CD14-positive monocyte (primary cell): ENCODE measurements around the gene RALGAPA2. TPM values are rescaled to one million over a fixed set of nuclear protein-coding genes. Genes with fewer than 3 reads are reported as not detected.

Experiments used
- DNase-seq, 3 donors: peaks; one replicate each; pipeline ENCODE4 v3.0.0-alpha.2; 2011 to 2022
- H2AFZ ChIP-seq: 2 replicates; pipeline ENCODE4 v1.6.0; 2012; ENCODE audit warnings: mild to moderate bottlenecking, low read depth, low read length, inconsistent platforms; ENCODE audit not compliant: insufficient read depth, poor library complexity, severe bottlenecking
- H3K27ac ChIP-seq, 2 donors: 1 replicate in 1 of 2; 2 replicates in 1 of 2; pipeline ENCODE4 v1.5.1; 2012 to 2013; ENCODE audit warnings: low read length in 2 of 2, control low read depth in 1 of 2, inconsistent platforms in 1 of 2, low read depth in 1 of 2, mild to moderate bottlenecking in 1 of 2
- H3K27me3 ChIP-seq, 2 donors: one replicate each; pipeline versions ENCODE4 v1.6.0 to v1.6.1; 2011 to 2013; ENCODE audit warnings: low read length in 2 of 2; ENCODE audit not compliant: control insufficient read depth in 2 of 2, insufficient read depth in 2 of 2
- H3K36me3 ChIP-seq, 2 donors: replicated peaks in 1 of 2; 1 replicate in 1 of 2; 2 replicates in 1 of 2; pipeline versions ENCODE4 v1.5.1 to v1.6.1; 2012 to 2013; ENCODE audit warnings: low read length in 2 of 2, control low read depth in 1 of 2, inconsistent platforms in 1 of 2, mild to moderate bottlenecking in 1 of 2; ENCODE audit not compliant: insufficient read depth in 2 of 2, control insufficient read depth in 1 of 2
- H3K4me1 ChIP-seq, 2 donors: 1 replicate in 1 of 2; 2 replicates in 1 of 2; pipeline versions ENCODE4 v1.5.1 to v1.6.1; 2012 to 2013; ENCODE audit warnings: low read length in 2 of 2, control low read depth in 1 of 2, inconsistent platforms in 1 of 2, mild to moderate bottlenecking in 1 of 2, moderate library complexity in 1 of 2; ENCODE audit not compliant: insufficient read depth in 2 of 2, control insufficient read depth in 1 of 2
- H3K4me2 ChIP-seq: replicated peaks from 2 replicates; pipeline ENCODE3; 2012; ENCODE audit warnings: low read length, moderate library complexity, mild to moderate bottlenecking; ENCODE audit not compliant: poor library complexity, severe bottlenecking; ENCODE audit errors: extremely low read depth
- H3K4me3 ChIP-seq, 3 experiments: fragments of 200-600 bp in 1 of 3; sonication (generic) in 1 of 3; replicated peaks in 1 of 3; 1 replicate in 2 of 3; 2 replicates in 1 of 3; pipeline ENCODE4 v1.5.1; 2011 to 2013; ENCODE audit warnings: low read length in 3 of 3, mild to moderate bottlenecking in 3 of 3, control low read depth in 2 of 3, low read depth in 2 of 3, inconsistent platforms in 1 of 3, moderate library complexity in 1 of 3
- H3K79me2 ChIP-seq: 2 replicates; pipeline ENCODE4 v1.6.0; 2012; ENCODE audit warnings: mild to moderate bottlenecking, control low read depth, inconsistent platforms, low read length, moderate library complexity; ENCODE audit not compliant: insufficient read depth
- H3K9ac ChIP-seq: 2 replicates; pipeline ENCODE4 v1.6.0; 2017; ENCODE audit warnings: low read length, mild to moderate bottlenecking; ENCODE audit not compliant: insufficient read depth, poor library complexity, severe bottlenecking
- H3K9me3 ChIP-seq, 2 donors: replicated peaks in 1 of 2; 1 replicate in 1 of 2; 2 replicates in 1 of 2; pipeline versions ENCODE4 v1.5.1 to v1.6.1; 2012 to 2013; ENCODE audit warnings: low read length in 2 of 2, control low read depth in 1 of 2; ENCODE audit not compliant: control insufficient read depth in 1 of 2, insufficient read depth in 1 of 2
- H4K20me1 ChIP-seq: 2 replicates; pipeline ENCODE4 v1.6.0; 2012; ENCODE audit warnings: mild to moderate bottlenecking, low read length, control low read depth, moderate library complexity; ENCODE audit not compliant: insufficient read depth
- H3K27ac Mint-ChIP-seq, 7 donors: one replicate each; pipeline ENCODE4 v1.8.0; 2020; ENCODE audit warnings: mild to moderate bottlenecking in 7 of 7, mixed read lengths in 7 of 7, moderate library complexity in 6 of 7, inconsistent platforms in 2 of 7
- H3K27me3 Mint-ChIP-seq, 3 donors: one replicate each; pipeline ENCODE4 v1.8.0; 2021 to 2022; ENCODE audit warnings: low read depth in 3 of 3, mild to moderate bottlenecking in 3 of 3, mixed read lengths in 3 of 3, moderate library complexity in 3 of 3, inconsistent platforms in 1 of 3
- H3K36me3 Mint-ChIP-seq, 2 donors: one replicate each; pipeline ENCODE4 v1.8.0; 2020; ENCODE audit warnings: mixed read lengths in 2 of 2, inconsistent platforms in 1 of 2, mild to moderate bottlenecking in 1 of 2
- H3K4me1 Mint-ChIP-seq: one replicate; pipeline ENCODE4 v1.8.0; 2020; ENCODE audit warnings: mild to moderate bottlenecking, mixed read lengths
- H3K4me3 Mint-ChIP-seq, 2 donors: one replicate each; pipeline ENCODE4 v1.8.0; 2020; ENCODE audit warnings: mild to moderate bottlenecking in 2 of 2, mixed read lengths in 2 of 2, moderate library complexity in 1 of 2
- H3K9me3 Mint-ChIP-seq, 7 donors: one replicate each; pipeline ENCODE4 v1.8.0; 2020 to 2022; ENCODE audit warnings: mixed read lengths in 7 of 7, mild to moderate bottlenecking in 6 of 7, moderate library complexity in 6 of 7, inconsistent platforms in 2 of 7
- WGBS: methylation state at CpG from one replicate; pipeline ENCODE4 v1.1.5; 2013; ENCODE audit warnings: missing lambda C conversion rate; ENCODE audit not compliant: insufficient coverage; 5-methylcytosine and 5-hydroxymethylcytosine counted together
- intact Hi-C, 2 donors: fragments of 100-400 bp; cut with micrococcal nuclease; formaldehyde crosslinking; loops; one replicate each; pipeline versions ENCODE4 v1.15.0 to v1.15.1; 2023
- polyA plus RNA-seq, 3 donors: library from polyadenylated mRNA; depleted of rRNA in 1 of 3; unstranded in 2 of 3; stranded (reverse) in 1 of 3; fragments of 300-500 nt in 2 of 3; fragments of >200 nt in 1 of 3; fragmentation: Illumina TruSeq in 2 of 3; gene quantifications; 1 replicate in 2 of 3; 2 replicates in 1 of 3; pipeline ENCODE4 v1.2.3, GENCODE V29; 2012 to 2021
- TF ChIP-seq, protein P1 (sequence below): fragments of 200-600 bp; IDR thresholded peaks from one replicate; pipeline ENCODE4 v1.8.0; 2022; ENCODE audit warnings: antibody characterized with exemption, mild to moderate bottlenecking

The RALGAPA2 gene
- polyA plus RNA-seq, 3 donors = 6.2 to 13.0 (median 8.9) TPM

DNA sequence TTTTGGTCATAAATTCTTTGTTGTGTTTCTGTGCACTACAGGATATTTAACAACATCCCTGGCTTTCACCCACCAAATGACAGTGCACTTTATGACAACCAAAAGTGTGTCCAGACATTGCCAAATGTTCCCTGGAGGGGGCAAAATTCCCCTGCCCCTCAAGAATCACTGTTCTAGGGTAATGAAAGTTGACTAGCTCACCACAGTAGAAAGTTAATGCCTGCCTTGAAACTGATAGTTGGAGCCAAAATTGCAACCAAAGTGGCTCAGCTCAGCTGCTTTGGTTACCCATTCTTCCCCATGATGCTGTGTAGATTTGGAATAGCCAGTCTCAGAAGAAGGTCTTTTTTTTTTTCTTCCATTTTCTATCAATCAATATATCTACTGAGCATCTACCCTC is 150.6 kb downstream of the RALGAPA2 start:
- Histone ChIP-seq H3K27ac (no peak overlapping the region), H3K27me3 (no peaks in the 10 kb centered on the region), H3K9ac (no peak overlapping the region), H3K9me3 (no peaks in the 10 kb centered on the region), H3K4me2 (no peak overlapping the region), H3K36me3 (peaks cover 36 to 96% of the 10 kb centered on the region in 2 donors), H4K20me1 (no peaks in the 10 kb centered on the region), H3K79me2 (no peaks in the 10 kb centered on the region), H3K4me1 (no peaks in the 10 kb centered on the region), H3K4me3 (no peak overlapping the region), H2AFZ (no peak overlapping the region)
- Mint-ChIP-seq H3K27ac (no peak overlapping the region), H3K27me3 (peaks cover 0 to 1% (median 0%) of the 10 kb centered on the region in 3 donors), H3K4me3 (no peak overlapping the region), H3K36me3 (peaks cover 55 to 61% of the 10 kb centered on the region in 2 donors), H3K9me3 (peaks cover 0 to 2% (median 0%) of the 10 kb centered on the region in 7 donors), H3K4me1 (no peaks in the 10 kb centered on the region)
- intact Hi-C loops = no loop called here
- DNase-seq = no peak
- TF ChIP-seq, protein P1, sequence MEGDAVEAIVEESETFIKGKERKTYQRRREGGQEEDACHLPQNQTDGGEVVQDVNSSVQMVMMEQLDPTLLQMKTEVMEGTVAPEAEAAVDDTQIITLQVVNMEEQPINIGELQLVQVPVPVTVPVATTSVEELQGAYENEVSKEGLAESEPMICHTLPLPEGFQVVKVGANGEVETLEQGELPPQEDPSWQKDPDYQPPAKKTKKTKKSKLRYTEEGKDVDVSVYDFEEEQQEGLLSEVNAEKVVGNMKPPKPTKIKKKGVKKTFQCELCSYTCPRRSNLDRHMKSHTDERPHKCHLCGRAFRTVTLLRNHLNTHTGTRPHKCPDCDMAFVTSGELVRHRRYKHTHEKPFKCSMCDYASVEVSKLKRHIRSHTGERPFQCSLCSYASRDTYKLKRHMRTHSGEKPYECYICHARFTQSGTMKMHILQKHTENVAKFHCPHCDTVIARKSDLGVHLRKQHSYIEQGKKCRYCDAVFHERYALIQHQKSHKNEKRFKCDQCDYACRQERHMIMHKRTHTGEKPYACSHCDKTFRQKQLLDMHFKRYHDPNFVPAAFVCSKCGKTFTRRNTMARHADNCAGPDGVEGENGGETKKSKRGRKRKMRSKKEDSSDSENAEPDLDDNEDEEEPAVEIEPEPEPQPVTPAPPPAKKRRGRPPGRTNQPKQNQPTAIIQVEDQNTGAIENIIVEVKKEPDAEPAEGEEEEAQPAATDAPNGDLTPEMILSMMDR = no peak

GRCh38 chr20:20561172-20561571 is 151.3 kb downstream of the RALGAPA2 start:
- WGBS = no CpG with 5 or more reads among the region's 1 CpG
- Histone ChIP-seq H3K27me3 (no peaks in the 10 kb centered on the region), H3K9me3 (no peaks in the 10 kb centered on the region), H3K4me1 (no peaks in the 10 kb centered on the region), H4K20me1 (no peaks in the 10 kb centered on the region), H2AFZ (no peak overlapping the region), H3K9ac (no peak overlapping the region), H3K4me2 (no peak overlapping the region), H3K79me2 (no peaks in the 10 kb centered on the region), H3K36me3 (peaks cover 32 to 96% of the 10 kb centered on the region in 2 donors), H3K4me3 (no peak overlapping the region), H3K27ac (no peak overlapping the region)
- no peaks in the 10 kb centered on the region for H3K4me1 Mint-ChIP-seq
- H3K4me3 Mint-ChIP-seq = no peak overlapping the region
- peaks cover 0 to 1% (median 0%) of the 10 kb centered on the region in 3 donors for H3K27me3 Mint-ChIP-seq
- TF ChIP-seq, protein P1 = no peak
- peaks cover 57 to 64% of the 10 kb centered on the region in 2 donors for H3K36me3 Mint-ChIP-seq
- H3K9me3 Mint-ChIP-seq = peaks cover 0 to 2% (median under 1%) of the 10 kb centered on the region in 7 donors
- intact Hi-C loops = no loop called here
- no peak for DNase-seq
- no peak overlapping the region for H3K27ac Mint-ChIP-seq
